GM13976 (cell line): ENCODE data around the gene ZFPM1.

Experiments used
- DNase-seq: peaks from one replicate; pipeline ENCODE4 v3.0.0; 2012; ENCODE audit warnings: low spot score
- CTCF ChIP-seq: IDR thresholded peaks from 2 replicates; pipeline ENCODE4 v1.5.1; 2012; ENCODE audit warnings: borderline replicate concordance, mild to moderate bottlenecking; ENCODE audit not compliant: insufficient read depth; ENCODE audit errors: extremely low read depth, missing control alignments, control extremely low read depth
- in situ Hi-C: fragments of 300-500 bp; cut with MboI; formaldehyde crosslinking; loops from one replicate; pipeline ENCODE4 v1.12.0; 2022; ENCODE audit warnings: low sequenced_read_pairs, mixed read lengths, inconsistent platforms; ENCODE audit not compliant: unreplicated experiment

Gene ZFPM1

GRCh38 chr16:88510091-88510994 lies 57.3 kb downstream of the ZFPM1 start:
- in situ Hi-C loops: no loop called here
- no peak for DNase-seq
- TF ChIP-seq CTCF: no peak

- no peak for DNase-seq
- TF ChIP-seq CTCF: no peak
- in situ Hi-C loops: no loop called here
These were observed 58.0 kb downstream of the ZFPM1 start for GRCh38 chr16:88511060-88511459.

GRCh38 chr16:88511906-88512305 lies 58.8 kb downstream of the ZFPM1 start:
- in situ Hi-C loops: no loop called here
- TF ChIP-seq CTCF: no peak
- DNase-seq: no peak

- DNase-seq: no peak
- no peak for TF ChIP-seq CTCF
- in situ Hi-C loops: no loop called here
These were observed 59.9 kb downstream of the ZFPM1 start for GRCh38 chr16:88512728-88513696.

GRCh38 chr16:88514070-88514469 lies 61.0 kb downstream of the ZFPM1 start:
- no peak for TF ChIP-seq CTCF
- no peak for DNase-seq
- in situ Hi-C loops: no loop called here

- no peak for TF ChIP-seq CTCF
- no peak for DNase-seq
- in situ Hi-C loops: no loop called here
These were observed 61.6 kb downstream of the ZFPM1 start for GRCh38 chr16:88514526-88515232.
